NCI-H1694 treated with DMSO at 0.1 percent for 48 hours (cell line): ENCODE measurements around the gene WFDC11.

Source experiments
- DNase-seq: peaks from one replicate; lab custom pipeline; 2025; lab: John Stamatoyannopoulos, UW

Gene WFDC11

GRCh38 chr20:45626540-45626939 is 43.5 kb downstream of the WFDC11 start:
- DNase-seq, result no peak

DNA sequence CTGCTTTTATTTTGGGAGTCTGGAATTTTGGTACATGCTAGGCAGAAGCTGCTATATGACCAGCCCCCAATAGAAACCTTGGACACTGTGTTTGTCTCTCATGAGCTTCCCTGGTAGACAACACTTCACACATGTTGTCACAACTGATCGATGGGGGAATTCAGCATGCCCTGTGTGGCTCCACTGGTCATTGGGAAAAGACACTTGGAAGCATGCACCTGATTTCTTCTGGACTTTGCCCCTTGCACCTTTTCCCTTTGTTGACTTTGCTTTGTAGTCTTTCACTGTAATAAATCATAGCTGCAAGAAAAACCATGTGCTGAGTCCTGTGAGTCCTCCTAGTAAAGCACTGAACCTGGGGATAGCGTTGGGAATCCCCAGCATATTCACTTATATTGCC is 48.4 kb downstream of the WFDC11 start:
- no peak for DNase-seq

- no peak for DNase-seq
Observed at GRCh38 chr20:45617591-45617990, 52.4 kb downstream of the WFDC11 start.

DNA sequence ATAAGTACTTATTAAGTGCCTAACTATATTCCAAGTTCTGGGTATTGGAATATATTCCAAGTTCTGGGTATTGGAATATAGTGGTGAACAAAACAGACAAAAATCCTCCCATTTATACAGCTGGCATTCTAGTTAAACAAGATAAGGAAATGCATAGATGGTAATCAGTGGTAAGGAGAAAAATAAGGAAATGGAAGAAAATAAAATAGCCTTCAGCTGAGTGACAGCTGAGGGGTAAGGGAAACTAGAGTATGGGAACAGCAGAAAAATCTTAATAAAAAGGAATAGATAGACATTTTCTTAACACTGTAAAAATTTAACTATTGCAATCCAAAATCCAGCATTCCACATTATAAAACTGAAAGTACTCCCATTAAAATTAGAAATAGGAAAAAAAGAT is 57.7 kb downstream of the WFDC11 start:
- no peak for DNase-seq

- no peak for DNase-seq
Observed at GRCh38 chr20:45611054-45611453, 59.0 kb downstream of the WFDC11 start.

GRCh38 chr20:45607810-45608209 is 62.2 kb downstream of the WFDC11 start:
- no peak for DNase-seq
